ENCODE data around the gene HIVEP3. TPM values are rescaled to one million over a fixed set of nuclear protein-coding genes. Genes with fewer than 3 reads are reported as not detected.

Gene HIVEP3
- total RNA-seq, 1 experiment from 2014 or later, result 1.4 TPM

DNA sequence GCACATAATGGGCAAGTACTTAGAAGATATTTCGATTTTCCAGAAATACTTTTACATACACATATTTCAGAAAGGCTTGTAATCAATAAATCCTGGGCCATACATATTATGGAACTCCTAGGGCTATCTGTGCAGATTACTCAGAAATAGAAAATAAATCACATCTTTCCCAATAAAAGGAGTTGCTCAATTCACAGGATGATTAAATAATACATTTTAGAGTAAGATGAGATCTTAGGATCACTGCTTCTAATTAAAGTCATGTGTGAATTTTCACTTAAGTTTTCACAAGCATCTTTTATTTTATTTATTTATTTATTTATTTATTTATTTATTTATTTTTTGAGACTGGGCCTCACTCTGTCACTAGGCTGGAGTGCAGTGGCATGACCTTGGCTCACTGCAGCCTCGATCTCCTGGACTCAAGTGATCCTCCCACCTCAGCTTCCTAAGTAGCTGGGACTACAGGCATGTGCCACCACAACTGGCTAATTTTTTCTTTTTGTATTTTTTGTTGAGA, 144.2 kb downstream of the HIVEP3 start:
- Mint-ChIP-seq H3K36me3 (ENCODE audit: insufficient read depth in 1 of 3, low read depth in 3 of 3) (no peaks in the 10 kb centered on the region), H3K9me3 (no peaks in the 10 kb centered on the region), H3K4me1 (no peaks in the 10 kb centered on the region; a peak in 1 of 4 replicates), H3K27me3 (ENCODE audit: low read depth) (no peaks in the 10 kb centered on the region; the same call in 1 of the 2 replicates), H3K27ac (no peak overlapping the region), H3K4me3 (no peak overlapping the region)
- Histone ChIP-seq H3K14ac (ENCODE audit: insufficient read depth, low read length) (no peak overlapping the region), H4K91ac (ENCODE audit: insufficient read length, low read depth, low read length) (no peak overlapping the region), H3K4me1 (ENCODE audit: insufficient read depth, low read length) (no peaks in the 10 kb centered on the region), H3K56ac (ENCODE audit: insufficient read length, low read depth, low read length) (no peak overlapping the region), H2BK120ac (ENCODE audit: low read depth, low read length, poor library complexity, severe bottlenecking) (no peak overlapping the region), H3K27me3 (ENCODE audit: insufficient read depth, low read length) (no peaks in the 10 kb centered on the region), H4K20me1 (ENCODE audit: control insufficient read depth, insufficient read depth, insufficient read length) (no peaks in the 10 kb centered on the region), H3K4me2 (ENCODE audit: insufficient read depth, insufficient read length, low read length) (no peak overlapping the region), H3K23me2 (ENCODE audit: insufficient read length, low read depth, low read length, poor library complexity, severe bottlenecking) (no peaks in the 10 kb centered on the region), H3K79me2 (ENCODE audit: insufficient read depth, low read length) (no peaks in the 10 kb centered on the region), H3K23ac (ENCODE audit: insufficient read length, low read depth, low read length) (no peak overlapping the region), H2BK12ac (ENCODE audit: insufficient read length, low read depth, low read length) (no peak overlapping the region), H3K4ac (ENCODE audit: low read depth, low read length) (no peak overlapping the region), H4K8ac (replicated peaks; ENCODE audit: insufficient read length, low read depth, low read length) (no peak overlapping the region), H3K79me1 (ENCODE audit: insufficient read depth, low read depth, low read length, poor library complexity, severe bottlenecking) (no peaks in the 10 kb centered on the region), H2AK5ac (ENCODE audit: insufficient read length, low read length) (no peak overlapping the region), H2BK5ac (ENCODE audit: insufficient read length, low read length) (no peak overlapping the region), H2BK15ac (ENCODE audit: low read depth, low read length) (no peak overlapping the region), H3K9me3 (ENCODE audit: control insufficient read depth, low read depth, low read length) (no peaks in the 10 kb centered on the region), H2BK20ac (ENCODE audit: low read depth, low read length, poor library complexity, severe bottlenecking) (no peak overlapping the region), H3K18ac (ENCODE audit: insufficient read length, low read depth, low read length) (no peak overlapping the region), H2AFZ (ENCODE audit: low read length) (no peak overlapping the region), H3T11ph (ENCODE audit: low read length) (no peak overlapping the region), H4K5ac (ENCODE audit: insufficient read length, low read depth, low read length) (no peak overlapping the region), H3K9ac (ENCODE audit: extremely low read depth, insufficient read length, low read length) (no peak overlapping the region), H3K27ac (ENCODE audit: insufficient read length, low read depth, low read length) (no peak overlapping the region)
- TF ChIP-seq CTCF (conservative IDR thresholded peaks at IDR 0.05), result no peak
- whole genome bisulfite sequencing (ENCODE audit: extremely low coverage, insufficient read length, low lambda C conversion rate), result no CpG with 5 or more reads among the region's 2 CpGs
- DNase-seq, result no peak

Data from H9 (cell line).